GM23248 (cell line): Measurements from ENCODE around the gene MYO1H.

ENCODE experiments used
- EZH2 ChIP-seq: fragments of 200-600 bp; sonication (generic); IDR thresholded peaks from 2 replicates; pipeline ENCODE4 v1.6.1; 2018; ENCODE audit warnings: antibody characterized with exemption, mild to moderate bottlenecking; ENCODE audit not compliant: insufficient read depth, poor library complexity, severe bottlenecking
- EZH2phosphoT487 ChIP-seq: fragments of 200-600 bp; sonication (generic); IDR thresholded peaks from 2 replicates; pipeline ENCODE4 v1.6.1; 2018; ENCODE audit warnings: antibody characterized with exemption, moderate library complexity, mild to moderate bottlenecking, low read depth; ENCODE audit not compliant: insufficient read depth

DNA sequence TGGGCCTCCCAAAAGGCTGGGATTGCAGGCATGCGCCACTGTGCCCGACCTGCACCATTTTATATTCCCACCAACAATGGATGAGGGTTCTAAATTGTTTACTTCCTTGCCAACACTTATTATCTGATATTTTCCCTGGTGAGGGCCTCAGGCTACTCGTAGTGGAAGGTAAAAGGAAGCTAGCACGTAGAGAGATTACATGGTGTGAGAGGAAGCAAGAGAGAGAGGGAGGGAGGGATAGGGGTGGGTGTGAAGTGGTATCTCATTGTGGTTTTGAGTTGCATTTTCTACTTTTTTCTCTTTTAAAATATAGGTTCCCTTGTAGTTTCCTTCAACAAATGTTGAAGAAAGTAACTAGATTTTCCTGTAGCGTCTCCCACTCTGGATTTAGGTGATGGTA, 30.9 kb downstream of the MYO1H start:
- TF ChIP-seq EZH2phosphoT487 (no peak), EZH2 (no peak)
